HepG2 (cell line): ENCODE results near the gene ANO10. TPM values are rescaled to one million over a fixed set of nuclear protein-coding genes. Genes with fewer than 3 reads are reported as not detected.

Experiments used
- ATAC-seq: fragments of 200-7000 bp; cut with Tn5 transposase; 3 replicates; pipeline ENCODE4 v1.9.1; 2020; ENCODE audit warnings: mild to moderate bottlenecking, moderate library complexity
- BruUV-seq: library from RNA; stranded (reverse); fragments of 400-500 nt; replicated peaks from 2 replicates; lab custom pipeline; 2021; lab: Mats Ljungman, UMichigan
- CTCF ChIA-PET: fragments of 300-600 bp; formaldehyde crosslinking; extraction: SDS; loops from one replicate; lab custom pipeline; 2021; ENCODE audit warnings: low total read pairs, inconsistent platforms, low intra/inter-chr PET ratio; lab: Yijun Ruan, JAX
- POLR2A ChIA-PET: fragments of 350-600 bp; sonication (Branson Sonifier 250); formaldehyde crosslinking; loops from one replicate; lab custom pipeline; 2020; ENCODE audit warnings: antibody characterized with exemption, inconsistent platforms; lab: Yijun Ruan, JAX
- DNase-seq: peaks from one replicate; pipeline ENCODE4 v3.0.0-alpha.2; 2015; ENCODE audit warnings: low spot score
- FAIRE-seq: peaks from 3 replicates; lab custom pipeline; 2011; peaks lifted over from hg19 to GRCh38; lab: Jason Lieb, UNC
- H2AFZ ChIP-seq: one replicate; pipeline ENCODE4 v1.6.1; 2011; ENCODE audit warnings: low read length, inconsistent platforms
- H3K27ac ChIP-seq: fragments of 300-600 bp; 3 replicates; pipeline ENCODE4 v1.8.0; 2011; ENCODE audit warnings: mixed run types, mild to moderate bottlenecking, mixed read lengths, low read length, inconsistent platforms; ENCODE audit not compliant: insufficient read depth; ENCODE audit errors: extremely low read length
- H3K27me3 ChIP-seq, 2 experiments: fragments of 200-600 bp in 1 of 2; 2 replicates in 1 of 2; 3 replicates in 1 of 2; pipeline versions ENCODE4 v1.6.0 to v1.8.0; 2011; ENCODE audit warnings: low read length in 2 of 2, mild to moderate bottlenecking in 2 of 2, moderate library complexity in 2 of 2, inconsistent platforms in 1 of 2; ENCODE audit not compliant: insufficient read depth in 2 of 2, control insufficient read depth in 1 of 2
- H3K36me3 ChIP-seq, 2 experiments: fragments of 200-600 bp in 1 of 2; replicated peaks in 1 of 2; 2 replicates in 1 of 2; 3 replicates in 1 of 2; pipeline versions ENCODE4 v1.5.1 to v1.8.0; 2011; ENCODE audit warnings: low read length in 2 of 2, inconsistent platforms in 1 of 2; ENCODE audit not compliant: insufficient read depth in 2 of 2, control insufficient read depth in 1 of 2
- H3K4me1 ChIP-seq: 2 replicates; pipeline ENCODE4 v1.5.1; 2012; ENCODE audit warnings: low read length, inconsistent platforms; ENCODE audit not compliant: insufficient read depth
- H3K4me2 ChIP-seq: 2 replicates; pipeline ENCODE4 v1.6.0; 2011; ENCODE audit warnings: low read depth, low read length, inconsistent platforms
- H3K4me3 ChIP-seq, 3 experiments: fragments of 200-600 bp in 1 of 3; sonication (generic), shearing (Covaris generic) in 1 of 3; replicated peaks in 1 of 3; 2 replicates each; pipeline ENCODE4 v1.5.1; 2011 to 2016; ENCODE audit warnings: low read length in 3 of 3, inconsistent platforms in 2 of 3, low read depth in 2 of 3, mild to moderate bottlenecking in 2 of 3, control low read depth in 1 of 3, mixed read lengths in 1 of 3; ENCODE audit not compliant: insufficient read depth in 1 of 3
- H3K79me2 ChIP-seq: one replicate; pipeline ENCODE4 v1.6.1; 2011; ENCODE audit warnings: low read length, inconsistent platforms; ENCODE audit not compliant: insufficient read depth
- H3K9ac ChIP-seq: 2 replicates; pipeline ENCODE4 v1.6.0; 2011; ENCODE audit warnings: mild to moderate bottlenecking, low read depth, low read length, inconsistent platforms; ENCODE audit not compliant: insufficient read depth
- H3K9me3 ChIP-seq: 2 replicates; pipeline ENCODE4 v1.5.1; 2012; ENCODE audit warnings: mild to moderate bottlenecking, low read length
- H4K20me1 ChIP-seq: 2 replicates; pipeline ENCODE4 v1.6.0; 2011; ENCODE audit warnings: inconsistent platforms, mild to moderate bottlenecking, low read length, moderate library complexity; ENCODE audit not compliant: insufficient read depth
- CC2D1A ChIP-seq: sonication (generic); formaldehyde crosslinking; IDR thresholded peaks from 2 replicates; pipeline ENCODE4 v1.8.1; 2023; ENCODE audit warnings: mild to moderate bottlenecking, missing genetic modification reagents
- GLMP ChIP-seq: sonication (generic); formaldehyde crosslinking; IDR thresholded peaks from 2 replicates; pipeline ENCODE4 v1.9.0; 2021; ENCODE audit warnings: missing genetic modification reagents, mild to moderate bottlenecking, borderline replicate concordance
- JUN ChIP-seq: sonication (generic); formaldehyde crosslinking; IDR thresholded peaks from 2 replicates; pipeline ENCODE4 v1.4.0; 2020; ENCODE audit warnings: mild to moderate bottlenecking, missing genetic modification reagents
- MTA1 ChIP-seq: sonication (generic); formaldehyde crosslinking; IDR thresholded peaks from 2 replicates; pipeline ENCODE4 v1.4.0; 2020; ENCODE audit warnings: missing genetic modification reagents, mild to moderate bottlenecking, borderline replicate concordance
- NKX3-1 ChIP-seq: sonication (generic); formaldehyde crosslinking; IDR thresholded peaks from 2 replicates; pipeline ENCODE4 v1.5.0; 2020; ENCODE audit warnings: missing genetic modification reagents
- RERE ChIP-seq: IDR thresholded peaks from 2 replicates; pipeline ENCODE4 v1.6.1; 2016; ENCODE audit warnings: low read depth, missing genetic modification reagents, missing compliant biosample characterization
- SP4 ChIP-seq: sonication (generic); formaldehyde crosslinking; IDR thresholded peaks from 2 replicates; pipeline ENCODE4 v1.8.1; 2023; ENCODE audit warnings: mild to moderate bottlenecking, missing genetic modification reagents
- SRY ChIP-seq: sonication (generic); formaldehyde crosslinking; IDR thresholded peaks from 2 replicates; pipeline ENCODE4 v1.8.0; 2022; ENCODE audit warnings: mild to moderate bottlenecking, missing genetic modification reagents
- ZBTB46 ChIP-seq: sonication (generic); formaldehyde crosslinking; IDR thresholded peaks from 2 replicates; pipeline ENCODE4 v1.4.0; 2020; ENCODE audit warnings: mild to moderate bottlenecking, missing genetic modification reagents, borderline replicate concordance
- ZNF496 ChIP-seq: sonication (generic); formaldehyde crosslinking; IDR thresholded peaks from 2 replicates; pipeline ENCODE4 v1.8.1; 2023; ENCODE audit warnings: mild to moderate bottlenecking, moderate library complexity, missing genetic modification reagents; ENCODE audit not compliant: insufficient replicate concordance
- ZNF768 ChIP-seq: sonication (generic); formaldehyde crosslinking; IDR thresholded peaks from 2 replicates; pipeline ENCODE4 v1.4.0; 2020; ENCODE audit warnings: missing genetic modification reagents
- ZNF777 ChIP-seq: sonication (generic); formaldehyde crosslinking; IDR thresholded peaks from 2 replicates; pipeline ENCODE4 v1.4.0; 2020; ENCODE audit warnings: missing genetic modification reagents
- ZNF83 ChIP-seq: sonication (generic); formaldehyde crosslinking; IDR thresholded peaks from 2 replicates; pipeline ENCODE4 v1.4.0; 2020; ENCODE audit warnings: missing genetic modification reagents, mild to moderate bottlenecking, borderline replicate concordance
- WGBS: methylation state at CpG from one replicate; pipeline ENCODE4 v1.1.6; 2017; ENCODE audit warnings: low lambda C conversion rate; 5-methylcytosine and 5-hydroxymethylcytosine counted together
- in situ Hi-C: cut with HindIII; loops from 2 replicates; pipeline ENCODE4 v1.10.0; 2017; ENCODE audit warnings: low pct_unique_long_range_greater_than_20kb; ENCODE audit not compliant: extremely low pct_ligation_motif_present
- intact Hi-C: fragments of 100-400 bp; cut with micrococcal nuclease; formaldehyde crosslinking; loops from one replicate; pipeline ENCODE4 v1.10.0; 2022; ENCODE audit not compliant: unreplicated experiment
- polyA plus RNA-seq, 8 experiments: library from polyadenylated mRNA; depleted of rRNA in 3 of 8; stranded (reverse) in 7 of 8; unstranded in 1 of 8; fragments of >200 nt; fragmentation: Illumina TruSeq in 4 of 8; extraction: Trizol in 4 of 8; gene quantifications; 2 replicates each; pipeline versions ENCODE4 v1.2.1 to v1.2.3, GENCODE V29; 2011 to 2016; ENCODE audit warnings: low read depth in 4 of 8, missing spikeins in 1 of 8, mixed read lengths in 1 of 8; ENCODE audit not compliant: insufficient read depth in 1 of 8
- total RNA-seq, 5 experiments: library from RNA; depleted of rRNA; stranded (reverse); fragments of >200 nt; fragmentation: Illumina TruSeq; extraction: Trizol; gene quantifications; 2 replicates each; pipeline ENCODE4 v1.2.3, GENCODE V29; 2016; ENCODE audit warnings: low read depth in 1 of 5
- TF ChIP-seq, protein P1 (sequence below): conservative IDR thresholded peaks from 2 replicates; pipeline ENCODE4 v1.6.1; 2018; ENCODE audit warnings: missing genetic modification reagents

Gene ANO10
- total and polyA plus RNA-seq, 2 of the 13 experiments (the other 11 are each of a cell fraction or from before 2014, with no cell fraction given), result 10.4 to 13.1 TPM

- TF ChIP-seq NKX3-1 (CRISPR knock-in tag), result no peak
- TF ChIP-seq RERE (CRISPR knock-in tag), result no peak
- no peak for TF ChIP-seq SRY (CRISPR knock-in tag)
- TF ChIP-seq, protein P1, sequence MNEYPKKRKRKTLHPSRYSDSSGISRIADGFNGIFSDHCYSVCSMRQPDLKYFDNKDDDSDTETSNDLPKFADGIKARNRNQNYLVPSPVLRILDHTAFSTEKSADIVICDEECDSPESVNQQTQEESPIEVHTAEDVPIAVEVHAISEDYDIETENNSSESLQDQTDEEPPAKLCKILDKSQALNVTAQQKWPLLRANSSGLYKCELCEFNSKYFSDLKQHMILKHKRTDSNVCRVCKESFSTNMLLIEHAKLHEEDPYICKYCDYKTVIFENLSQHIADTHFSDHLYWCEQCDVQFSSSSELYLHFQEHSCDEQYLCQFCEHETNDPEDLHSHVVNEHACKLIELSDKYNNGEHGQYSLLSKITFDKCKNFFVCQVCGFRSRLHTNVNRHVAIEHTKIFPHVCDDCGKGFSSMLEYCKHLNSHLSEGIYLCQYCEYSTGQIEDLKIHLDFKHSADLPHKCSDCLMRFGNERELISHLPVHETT (CRISPR knock-in tag), result no peak
- no peak for TF ChIP-seq MTA1 (CRISPR knock-in tag)
- TF ChIP-seq JUN (CRISPR knock-in tag), result no peak
These were observed 115.2 kb downstream of the ANO10 start (continued) for GRCh38 chr3:43506644-43507043.

DNA sequence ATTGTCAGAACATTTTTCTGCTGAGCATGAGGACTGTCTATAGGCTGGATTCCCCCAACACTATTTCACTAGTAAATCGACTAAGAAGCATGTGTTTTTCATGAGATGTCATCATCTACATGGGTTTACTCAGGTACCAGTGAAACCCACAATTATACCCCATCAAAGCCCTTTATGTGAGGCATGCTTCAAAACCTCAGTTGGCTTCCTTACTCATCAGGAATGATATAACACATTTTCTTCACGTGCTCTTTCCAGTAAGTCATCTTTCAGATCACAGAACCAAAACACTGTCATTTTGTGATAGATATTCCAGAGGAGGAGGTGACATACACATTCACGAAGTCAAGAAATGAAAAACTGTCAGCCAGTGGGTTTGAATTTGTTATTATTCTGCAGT, 116.5 kb downstream of the ANO10 start:
- Histone ChIP-seq H3K27ac (no peak overlapping the region), H3K4me2 (no peak overlapping the region), H3K4me3 (no peak overlapping the region), H3K9ac (no peak overlapping the region), H3K27me3 (no peaks in the 10 kb centered on the region; a peak in 1 of 5 replicates), H3K79me2 (no peaks in the 10 kb centered on the region), H2AFZ (no peak overlapping the region), H3K9me3 (no peaks in the 10 kb centered on the region), H3K36me3 (no peaks in the 10 kb centered on the region), H4K20me1 (no peaks in the 10 kb centered on the region), H3K4me1 (no peaks in the 10 kb centered on the region)
- WGBS, result 56% methylated on average over 3 of the region's 3 CpGs
- DNase-seq (no peak), ATAC-seq (no peak), FAIRE-seq (no peak)
- intact Hi-C loops (loop anchor here (10.0 kb wide), 1 partner anchor 281 kb away; no protein-coding TSS in a partner anchor), in situ Hi-C loops (loop anchor here (10.0 to 25.0 kb wide), 2 partner anchors 281 to 543 kb away; no protein-coding TSS in a partner anchor)
- ChIA-PET CTCF (no interaction called here), POLR2A (no interaction called here)
- no TSS peak for BruUV-seq
- TF ChIP-seq ZNF768 (CRISPR knock-in tag) (no peak), ZNF777 (CRISPR knock-in tag) (no peak), CC2D1A (CRISPR knock-in tag) (no peak), SP4 (CRISPR knock-in tag) (no peak), ZBTB46 (CRISPR knock-in tag) (no peak), GLMP (no peak), ZNF496 (CRISPR knock-in tag) (no peak), ZNF83 (CRISPR knock-in tag) (no peak)
